Neural progenitor cell (in vitro differentiated cells): ENCODE data around the gene PSKH1. TPM values are rescaled to one million over a fixed set of nuclear protein-coding genes. Genes with fewer than 3 reads are reported as not detected.
A peak's percentile ranks its signal among the peaks of the same experiment; 100 is the strongest.

ENCODE experiments used
- DNase-seq: peaks from one replicate; pipeline ENCODE4 v3.0.0-alpha.2; 2016; ENCODE audit warnings: low spot score
- H2AFZ ChIP-seq: fragments of 200-600 bp; sonication (generic); replicated peaks from 2 replicates; pipeline ENCODE4 v1.6.1; 2016; ENCODE audit warnings: antibody characterized with exemption
- H3F3A ChIP-seq: fragments of 200-600 bp; sonication (generic); 2 replicates; pipeline ENCODE4 v1.6.1; 2016; ENCODE audit warnings: antibody characterized with exemption, low read depth
- H3K27ac ChIP-seq: fragments of 200-600 bp; sonication (generic); 2 replicates; pipeline ENCODE4 v1.5.1; 2016; ENCODE audit warnings: mild to moderate bottlenecking
- H3K27me3 ChIP-seq: fragments of 200-600 bp; sonication (generic); 2 replicates; pipeline ENCODE4 v1.6.1; 2016; ENCODE audit warnings: mild to moderate bottlenecking, moderate library complexity
- H3K36me3 ChIP-seq: fragments of 200-600 bp; sonication (generic); 2 replicates; pipeline ENCODE4 v1.5.1; 2016
- H3K4me1 ChIP-seq: fragments of 200-600 bp; sonication (generic); 2 replicates; pipeline ENCODE4 v1.6.1; 2016; ENCODE audit warnings: mixed run types
- H3K4me2 ChIP-seq: fragments of 200-600 bp; sonication (generic); 2 replicates; pipeline ENCODE4 v1.6.1; 2016
- H3K4me3 ChIP-seq: fragments of 200-600 bp; sonication (generic); 2 replicates; pipeline ENCODE4 v1.5.1; 2016
- H3K79me2 ChIP-seq: fragments of 200-600 bp; sonication (generic); 2 replicates; pipeline ENCODE4 v1.6.1; 2016; ENCODE audit warnings: low read depth
- H3K9ac ChIP-seq: fragments of 200-600 bp; sonication (generic); 2 replicates; pipeline ENCODE4 v1.6.1; 2016
- H3K9me3 ChIP-seq: fragments of 200-600 bp; sonication (generic); 2 replicates; pipeline ENCODE4 v1.5.1; 2016; ENCODE audit warnings: low read depth
- H4K20me1 ChIP-seq: fragments of 200-600 bp; sonication (generic); 2 replicates; pipeline ENCODE4 v1.6.1; 2016; ENCODE audit warnings: low read depth
- H3K27ac Mint-ChIP-seq: 3 replicates; pipeline ENCODE4 v1.8.0; 2021; ENCODE audit warnings: mixed read lengths
- H3K27me3 Mint-ChIP-seq: 2 replicates; pipeline ENCODE4 v1.8.0; 2022; ENCODE audit warnings: low read depth, mild to moderate bottlenecking, inconsistent platforms, moderate library complexity, mixed read lengths; ENCODE audit not compliant: insufficient read depth
- H3K36me3 Mint-ChIP-seq: 3 replicates; pipeline ENCODE4 v1.8.0; 2021; ENCODE audit warnings: mixed read lengths
- H3K4me1 Mint-ChIP-seq: 3 replicates; pipeline ENCODE4 v1.8.0; 2021; ENCODE audit warnings: mixed read lengths
- H3K4me3 Mint-ChIP-seq: 3 replicates; pipeline ENCODE4 v1.8.0; 2021; ENCODE audit warnings: mild to moderate bottlenecking, moderate library complexity, mixed read lengths
- H3K9me3 Mint-ChIP-seq: 3 replicates; pipeline ENCODE4 v1.8.0; 2020; ENCODE audit warnings: mixed read lengths
- CTCF ChIP-seq: fragments of 200-600 bp; sonication (generic); IDR thresholded peaks from 2 replicates; pipeline ENCODE4 v1.5.1; 2017; ENCODE audit warnings: antibody characterized with exemption, mild to moderate bottlenecking
- EZH2 ChIP-seq: fragments of 200-600 bp; sonication (generic); IDR thresholded peaks from 2 replicates; pipeline ENCODE4 v1.6.1; 2017; ENCODE audit warnings: antibody characterized with exemption, mild to moderate bottlenecking, moderate library complexity
- EZH2phosphoT487 ChIP-seq: fragments of 200-600 bp; sonication (generic); IDR thresholded peaks from 2 replicates; pipeline ENCODE4 v1.6.1; 2017; ENCODE audit warnings: antibody characterized with exemption
- total RNA-seq: library from RNA; depleted of rRNA; stranded (reverse); fragments of >200 nt; gene quantifications from 2 replicates; pipeline ENCODE4 v1.2.3, GENCODE V29; 2015; ENCODE audit warnings: low replicate concordance

The PSKH1 gene
- total RNA-seq, 1 donor from 2014 or later = 13.1 TPM

GRCh38 chr16:67907397-67908180, 14.5 kb downstream of the PSKH1 start:
- no peak overlapping the region for H3K4me3 Mint-ChIP-seq
- DNase-seq = no peak
- Histone ChIP-seq H4K20me1 (peaks cover 16% of the 10 kb centered on the region), H3K79me2 (no peaks in the 10 kb centered on the region), H3K4me2 (no peak overlapping the region), H3K9me3 (no peaks in the 10 kb centered on the region), H2AFZ (no peak overlapping the region), H3K27ac (no peak overlapping the region), H3K27me3 (no peaks in the 10 kb centered on the region), H3K9ac (no peak overlapping the region), H3K4me3 (no peak overlapping the region), H3K4me1 (no peaks in the 10 kb centered on the region), H3F3A (no peaks in the 10 kb centered on the region), H3K36me3 (no peaks in the 10 kb centered on the region)
- H3K36me3 Mint-ChIP-seq = peaks cover 8% of the 10 kb centered on the region
- TF ChIP-seq EZH2phosphoT487 (no peak), EZH2 (no peak), CTCF (no peak)
- no peaks in the 10 kb centered on the region for H3K27me3 Mint-ChIP-seq
- no peaks in the 10 kb centered on the region for H3K9me3 Mint-ChIP-seq
- H3K27ac Mint-ChIP-seq = peak overlapping the region; percentile 78
- peaks cover 5% of the 10 kb centered on the region for H3K4me1 Mint-ChIP-seq

GRCh38 chr16:67909056-67909742, 16.1 kb downstream of the PSKH1 start:
- no peak for TF ChIP-seq CTCF
- TF ChIP-seq EZH2phosphoT487 = no peak
- no peak for TF ChIP-seq EZH2
- Mint-ChIP-seq H3K36me3 (peaks cover 6% of the 10 kb centered on the region), H3K9me3 (no peaks in the 10 kb centered on the region), H3K4me1 (peaks cover 7% of the 10 kb centered on the region), H3K4me3 (no peak overlapping the region), H3K27me3 (no peaks in the 10 kb centered on the region), H3K27ac (peak overlapping the region; percentile 2)
- no peaks in the 10 kb centered on the region for H3K36me3 ChIP-seq
- no peak overlapping the region for H3K27ac ChIP-seq
- no peaks in the 10 kb centered on the region for H3F3A ChIP-seq
- no peaks in the 10 kb centered on the region for H3K4me1 ChIP-seq
- no peak overlapping the region for H3K9ac ChIP-seq
- no peaks in the 10 kb centered on the region for H3K9me3 ChIP-seq
- no peaks in the 10 kb centered on the region for H3K27me3 ChIP-seq
- H4K20me1 ChIP-seq = peaks cover 12% of the 10 kb centered on the region
- DNase-seq = no peak
- no peaks in the 10 kb centered on the region for H3K79me2 ChIP-seq
- H3K4me2 ChIP-seq = no peak overlapping the region
- no peak overlapping the region for H3K4me3 ChIP-seq
- H2AFZ ChIP-seq = no peak overlapping the region

- no peak overlapping the region for H3K4me2 ChIP-seq
- Mint-ChIP-seq H3K4me1 (peaks cover 7% of the 10 kb centered on the region), H3K4me3 (no peak overlapping the region), H3K9me3 (no peaks in the 10 kb centered on the region), H3K36me3 (peaks cover 10% of the 10 kb centered on the region), H3K27ac (no peak overlapping the region), H3K27me3 (no peaks in the 10 kb centered on the region)
- no peaks in the 10 kb centered on the region for H3K36me3 ChIP-seq
- no peaks in the 10 kb centered on the region for H3K4me1 ChIP-seq
- H3K4me3 ChIP-seq = no peak overlapping the region
- no peak overlapping the region for H2AFZ ChIP-seq
- H4K20me1 ChIP-seq = peaks cover 9% of the 10 kb centered on the region
- H3K9ac ChIP-seq = no peak overlapping the region
- H3F3A ChIP-seq = no peaks in the 10 kb centered on the region
- no peaks in the 10 kb centered on the region for H3K9me3 ChIP-seq
- TF ChIP-seq EZH2phosphoT487 (no peak), EZH2 (no peak), CTCF (no peak)
- H3K27ac ChIP-seq = no peak overlapping the region
- H3K27me3 ChIP-seq = no peaks in the 10 kb centered on the region
- DNase-seq = no peak
- no peaks in the 10 kb centered on the region for H3K79me2 ChIP-seq
These were observed 17.1 kb downstream of the PSKH1 start for GRCh38 chr16:67910158-67910557.
